ENCODE data around the gene MMAA.
"Not testable (repeated sequence)": the region's sequence is repeated elsewhere in the genome, so short reads cannot be mapped to it uniquely, and the experiment has no call there.

Gene MMAA

DNA sequence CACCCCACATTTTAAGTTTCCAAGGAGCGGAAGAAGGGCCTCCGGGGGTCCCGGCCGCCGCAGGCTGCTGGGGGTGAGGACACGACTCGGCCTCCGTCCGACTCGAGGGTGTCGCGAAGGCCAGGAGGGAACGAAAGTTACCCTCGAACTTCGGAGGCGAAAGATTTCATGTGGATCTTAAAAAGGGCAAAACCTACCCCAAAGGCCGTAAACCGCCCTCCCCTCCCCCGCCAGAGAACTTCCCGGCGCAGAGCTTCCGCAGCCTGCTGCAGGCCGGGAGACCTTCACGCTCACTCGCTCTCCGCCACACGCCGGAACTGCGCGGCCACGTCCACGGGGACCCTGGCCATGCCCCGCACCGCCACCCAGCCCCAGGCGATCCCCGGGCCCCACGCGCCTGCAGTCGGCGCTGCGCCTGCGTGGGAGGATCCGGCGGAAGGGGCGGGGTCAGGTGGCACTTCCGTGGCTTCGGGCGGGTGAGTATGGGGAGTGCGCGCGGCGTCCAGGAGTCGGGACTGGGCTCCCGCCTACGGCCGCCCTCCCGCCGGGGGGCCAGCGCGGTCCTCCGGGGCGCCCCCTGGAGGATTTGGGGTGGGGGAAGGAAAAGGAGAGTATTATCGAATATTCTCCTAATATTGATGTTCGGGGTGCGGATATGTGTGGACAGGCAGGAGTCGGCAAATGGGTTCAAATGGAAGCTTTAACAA, at the start of gene MMAA:
Gene MMAA (plus strand): TSS at position 454 of the 707 bp plus-strand sequence. CDS start 19,755 bp downstream, outside the sequence.
- TF ChIP-seq FOXP2 (optimal IDR thresholded peaks at IDR 0.05; ENCODE audit: control extremely low read depth, extremely low read length, insufficient read depth) (no peak), EZH2 (IDR thresholded peaks at IDR 0.05) (no peak), POLR2AphosphoS5 (IDR thresholded peaks at IDR 0.05; ENCODE audit: borderline replicate concordance, low read depth, low read length) (peak; percentile 97)

DNA sequence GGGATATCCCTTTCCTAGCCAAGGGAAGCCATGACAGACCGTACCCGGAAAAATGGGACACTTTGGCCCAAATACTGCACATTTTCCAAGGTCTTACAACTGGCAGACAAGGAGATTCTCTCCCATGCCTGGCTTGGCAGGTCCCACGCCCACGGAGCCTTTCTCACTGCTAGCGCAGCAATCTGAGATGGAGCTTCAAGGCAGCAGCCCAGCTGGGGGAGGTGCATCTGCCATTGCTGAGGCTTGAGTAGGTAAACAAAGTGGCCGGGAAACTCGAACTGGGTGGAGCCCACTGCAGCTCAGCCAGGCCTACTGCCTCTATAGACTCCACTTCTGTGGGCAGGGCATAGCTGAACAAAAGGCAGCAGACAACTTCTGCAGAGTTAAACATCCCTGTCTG, 44.6 kb upstream of the MMAA start:
- not testable (repeated sequence) for H3K27ac ChIP-seq; H3K9ac ChIP-seq (ENCODE audit: insufficient read length); H3K36me3 ChIP-seq (ENCODE audit: insufficient read depth, low read length); H3K4me3 ChIP-seq; H3K9me3 ChIP-seq (ENCODE audit: low read depth, low read length); DNase-seq (ENCODE audit: low read depth, low spot score)

More for the DNA sequence above, at the start of gene MMAA:
- H3K36me3 ChIP-seq (ENCODE audit: insufficient read depth, low read length) = peaks cover 3% of the 10 kb centered on the region; the same call in 1 of the 2 replicates
- no peak for DNase-seq (ENCODE audit: low read depth, low spot score)
- H3K27ac ChIP-seq = peak within 1 kb of the TSS; percentile 90
- H3K9ac ChIP-seq (ENCODE audit: insufficient read length) = peak within 1 kb of the TSS; percentile 99
- no peaks in the 10 kb centered on the region for H3K9me3 ChIP-seq (ENCODE audit: low read depth, low read length)
- peak within 1 kb of the TSS; percentile 98 for H3K4me3 ChIP-seq

DNA sequence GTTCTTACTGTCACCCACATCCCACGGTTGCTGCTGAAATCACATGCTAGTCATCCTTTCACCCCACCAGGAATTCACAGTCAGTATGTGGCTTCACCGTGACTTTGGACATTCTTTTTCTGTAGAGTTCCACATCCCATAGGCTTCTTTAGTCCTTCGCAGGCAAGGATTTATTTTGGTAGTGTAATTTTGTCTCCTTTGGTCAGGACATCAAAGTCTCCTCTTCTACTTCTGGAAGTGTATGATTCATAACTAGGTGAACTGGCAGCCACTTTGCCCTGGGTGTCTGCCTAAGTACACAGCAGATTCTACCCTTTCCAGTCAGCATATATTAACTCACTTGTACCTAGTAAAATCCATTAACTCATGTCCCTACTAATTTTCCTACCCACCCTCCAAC, 38.3 kb upstream of the MMAA start:
- Histone ChIP-seq H3K9ac (ENCODE audit: insufficient read length) (no peak overlapping the region), H3K9me3 (ENCODE audit: low read depth, low read length) (no peaks in the 10 kb centered on the region), H3K27ac (no peak overlapping the region), H3K4me3 (no peak overlapping the region), H3K36me3 (ENCODE audit: insufficient read depth, low read length) (no peaks in the 10 kb centered on the region)
- DNase-seq (ENCODE audit: low read depth, low spot score) = no peak
- no peak for TF ChIP-seq EZH2 (IDR thresholded peaks at IDR 0.05)
- no peak for TF ChIP-seq POLR2AphosphoS5 (IDR thresholded peaks at IDR 0.05; ENCODE audit: borderline replicate concordance, low read depth, low read length)
- TF ChIP-seq FOXP2 (optimal IDR thresholded peaks at IDR 0.05; ENCODE audit: control extremely low read depth, extremely low read length, insufficient read depth) = no peak

DNA sequence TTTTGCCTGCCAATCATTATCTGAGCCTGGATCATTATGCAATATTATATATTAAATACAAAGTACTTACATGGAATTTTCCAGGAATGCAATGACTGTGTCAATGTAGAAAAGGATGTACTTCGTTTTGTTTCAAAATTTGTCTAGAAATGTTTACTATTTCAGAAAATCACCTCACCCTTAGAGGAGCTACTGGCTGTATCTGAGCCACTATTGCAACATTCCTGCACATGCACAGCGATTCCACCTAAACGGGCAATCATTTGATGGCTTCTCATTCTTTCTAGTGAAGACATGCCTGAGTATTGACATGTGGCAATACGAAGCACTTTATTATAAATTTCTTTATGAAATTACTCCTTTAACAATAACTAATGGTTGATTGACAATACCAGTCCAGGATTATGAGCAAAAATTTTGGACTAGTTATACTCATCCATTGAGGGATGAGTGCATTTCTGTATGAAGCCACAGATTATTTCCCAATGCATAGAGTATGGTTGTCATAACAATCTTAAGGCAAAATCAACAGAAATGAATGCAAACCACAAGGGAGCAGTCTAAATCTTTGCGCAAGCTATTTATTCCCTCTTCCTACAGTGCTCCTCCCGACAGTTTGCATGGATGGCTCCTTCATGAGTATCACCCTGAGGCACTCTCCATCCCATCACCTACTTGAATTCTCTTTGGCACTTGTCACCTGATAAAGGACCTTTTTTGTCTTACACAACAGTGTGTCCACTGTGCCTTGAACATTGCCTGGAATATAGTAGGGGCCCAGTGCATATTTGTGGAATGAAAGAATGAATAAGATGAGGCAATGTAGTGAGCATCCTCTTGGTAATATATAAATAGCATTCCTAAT, 35.8 kb upstream of the MMAA start:
- H3K4me3 ChIP-seq = no peak overlapping the region

DNA sequence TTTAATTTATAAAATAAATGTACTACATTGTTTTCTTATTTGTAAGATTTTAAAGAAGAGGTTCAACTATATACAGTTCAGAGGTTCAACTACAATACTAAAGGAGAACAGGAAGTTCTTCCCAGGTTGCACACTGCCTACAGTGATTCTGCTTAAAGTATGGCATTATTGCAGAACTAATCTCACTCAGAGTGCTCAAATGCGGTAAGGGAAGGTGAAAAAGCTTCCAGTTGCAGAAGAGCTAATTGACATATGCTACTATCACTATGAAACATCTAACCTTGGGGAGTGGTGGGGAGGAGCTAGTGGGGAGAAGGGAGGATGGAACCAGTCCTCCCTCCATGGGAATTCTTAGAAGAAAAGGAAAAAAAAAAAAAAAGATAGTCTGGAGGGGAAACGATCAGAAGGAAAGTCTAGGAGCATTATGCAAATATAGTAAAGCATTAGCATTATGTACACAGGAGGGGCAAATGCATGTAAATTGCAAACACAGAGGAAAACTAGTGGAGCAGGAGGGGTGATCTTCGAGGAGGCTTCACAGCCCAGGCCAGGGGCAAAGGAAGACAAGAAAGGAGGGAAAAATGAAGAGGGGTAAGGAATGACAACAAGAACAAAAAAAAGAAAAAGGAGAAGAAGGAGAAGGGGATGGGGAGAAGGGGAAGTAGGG, 32.0 kb upstream of the MMAA start:
- no peaks in the 10 kb centered on the region for H3K9me3 ChIP-seq (ENCODE audit: low read depth, low read length)
- no peaks in the 10 kb centered on the region for H3K36me3 ChIP-seq (ENCODE audit: insufficient read depth, low read length)
- H3K9ac ChIP-seq (ENCODE audit: insufficient read length) = no peak overlapping the region
- H3K27ac ChIP-seq = no peak overlapping the region
- no peak for TF ChIP-seq POLR2AphosphoS5 (IDR thresholded peaks at IDR 0.05; ENCODE audit: borderline replicate concordance, low read depth, low read length)
- TF ChIP-seq EZH2 (IDR thresholded peaks at IDR 0.05) = no peak
- TF ChIP-seq FOXP2 (optimal IDR thresholded peaks at IDR 0.05; ENCODE audit: control extremely low read depth, extremely low read length, insufficient read depth) = no peak
- 0 out of 2 replicates have a peak overlapping the region, but pooled peaks have one; percentile 15 for H3K4me3 ChIP-seq
- DNase-seq (ENCODE audit: low read depth, low spot score) = no peak

More for the DNA sequence above, 35.8 kb upstream of the MMAA start:
- Histone ChIP-seq H3K9ac (ENCODE audit: insufficient read length) (no peak overlapping the region), H3K9me3 (ENCODE audit: low read depth, low read length) (no peaks in the 10 kb centered on the region), H3K36me3 (ENCODE audit: insufficient read depth, low read length) (no peaks in the 10 kb centered on the region), H3K27ac (no peak overlapping the region)
- no peak for TF ChIP-seq EZH2 (IDR thresholded peaks at IDR 0.05)
- TF ChIP-seq POLR2AphosphoS5 (IDR thresholded peaks at IDR 0.05; ENCODE audit: borderline replicate concordance, low read depth, low read length) = no peak
- no peak for TF ChIP-seq FOXP2 (optimal IDR thresholded peaks at IDR 0.05; ENCODE audit: control extremely low read depth, extremely low read length, insufficient read depth)
- DNase-seq (ENCODE audit: low read depth, low spot score) = no peak

DNA sequence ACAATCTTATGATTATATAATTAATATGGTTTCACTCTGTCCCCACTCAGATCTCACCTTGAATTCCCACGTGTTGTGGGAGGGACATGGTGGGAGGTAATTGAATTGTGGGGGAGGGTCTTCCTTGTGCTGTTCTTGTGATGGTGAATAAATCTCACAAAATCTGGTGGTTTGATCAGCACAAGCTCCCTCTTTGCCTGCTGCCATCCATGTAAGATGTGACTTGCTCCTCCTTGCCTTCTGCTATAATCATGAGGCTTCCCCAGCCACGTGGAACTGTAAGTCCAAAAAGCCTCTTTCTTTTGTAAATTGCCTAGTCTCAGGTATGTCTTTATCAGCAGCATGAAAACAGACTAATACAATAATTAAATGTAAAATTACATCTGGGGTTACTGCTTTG, 29.8 kb upstream of the MMAA start:
- H3K9me3 ChIP-seq (ENCODE audit: low read depth, low read length); H3K27ac ChIP-seq; H3K9ac ChIP-seq (ENCODE audit: insufficient read length); H3K36me3 ChIP-seq (ENCODE audit: insufficient read depth, low read length); DNase-seq (ENCODE audit: low read depth, low spot score); H3K4me3 ChIP-seq: not testable (repeated sequence)

DNA sequence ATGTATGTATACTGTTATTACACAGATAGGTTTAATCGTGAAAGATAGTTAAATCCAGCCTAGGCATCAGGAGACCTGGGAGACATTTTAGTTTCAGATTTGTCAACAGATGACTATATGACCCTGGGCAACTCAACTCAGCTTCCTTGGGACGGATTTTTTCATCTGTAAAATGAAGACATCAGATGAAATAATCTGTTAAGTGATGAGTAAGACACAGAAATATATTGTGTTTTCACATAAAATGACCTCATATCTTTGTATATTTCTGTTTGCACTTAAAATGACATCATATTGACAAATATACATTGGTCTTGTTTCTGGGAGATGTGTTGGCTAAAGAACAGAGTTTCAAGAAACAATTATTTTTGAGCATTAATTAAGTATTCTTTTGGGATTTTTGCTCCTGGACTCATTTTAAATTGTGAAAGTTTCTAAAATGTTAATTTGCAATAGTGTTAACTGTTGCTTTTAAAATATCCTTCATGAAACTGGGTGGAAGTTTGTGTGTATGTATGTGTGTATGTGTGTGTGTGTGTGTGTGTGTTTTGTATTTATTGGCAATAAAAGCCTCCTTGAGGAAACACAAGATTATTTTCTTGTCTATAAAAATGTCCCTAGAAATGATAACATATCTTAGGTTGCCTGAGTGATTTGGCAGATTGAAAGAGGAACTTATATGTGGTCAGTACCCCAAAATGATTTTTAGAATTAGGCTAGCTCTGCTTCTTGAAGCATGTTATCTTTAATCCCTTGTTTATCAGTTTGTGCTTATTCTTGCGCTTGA, 29.1 kb upstream of the MMAA start:
- no peak for DNase-seq (ENCODE audit: low read depth, low spot score)
- Histone ChIP-seq H3K9ac (ENCODE audit: insufficient read length) (no peak overlapping the region), H3K36me3 (ENCODE audit: insufficient read depth, low read length) (no peaks in the 10 kb centered on the region), H3K27ac (no peak overlapping the region), H3K9me3 (ENCODE audit: low read depth, low read length) (no peaks in the 10 kb centered on the region), H3K4me3 (no peak overlapping the region)
- TF ChIP-seq FOXP2 (optimal IDR thresholded peaks at IDR 0.05; ENCODE audit: control extremely low read depth, extremely low read length, insufficient read depth) (no peak), POLR2AphosphoS5 (IDR thresholded peaks at IDR 0.05; ENCODE audit: borderline replicate concordance, low read depth, low read length) (no peak), EZH2 (IDR thresholded peaks at IDR 0.05) (no peak)
